Inflammatory macrophage (primary cell): ENCODE measurements around the gene RAB12.

Experiments
- DNase-seq, 2 donors: peaks; one replicate each; pipeline ENCODE4 v3.0.0-alpha.2; 2020 to 2022

Gene RAB12

GRCh38 chr18:8685914-8686216 lies 76.6 kb downstream of the RAB12 start:
- DNase-seq, result no peak

GRCh38 chr18:8686611-8687010 lies 77.4 kb downstream of the RAB12 start:
- DNase-seq, result no peak

GRCh38 chr18:8688216-8688800 lies 79.1 kb downstream of the RAB12 start:
- DNase-seq, result no peak

DNA sequence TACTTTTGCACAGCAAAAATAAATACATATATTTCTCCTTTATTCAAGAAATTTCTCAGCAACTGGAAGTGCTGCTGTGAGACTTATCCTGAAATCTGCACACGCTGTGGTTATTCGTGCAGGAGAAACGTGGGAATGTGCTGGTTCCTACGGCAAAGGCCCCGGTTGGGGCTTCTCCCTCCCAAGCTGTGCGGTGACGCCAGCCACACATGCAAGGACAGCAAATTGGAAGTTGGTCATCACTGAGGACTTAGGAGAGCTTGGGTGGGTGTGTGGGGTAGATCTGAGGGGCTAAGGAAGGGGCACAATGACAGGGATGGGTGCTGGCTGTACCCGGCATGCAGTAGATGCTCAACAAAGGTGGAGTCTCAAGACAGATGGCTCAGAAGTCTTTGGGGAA lies 79.6 kb downstream of the RAB12 start:
- DNase-seq, result no peak
